K562 (cell line): ENCODE data around the gene SOX30. TPM values are rescaled to one million over a fixed set of nuclear protein-coding genes. Genes with fewer than 3 reads are reported as not detected.

Experiments
- ARID1B ChIP-seq: fragments of 450-650 bp; IDR thresholded peaks from 2 replicates; pipeline ENCODE4 v1.6.1; 2016; ENCODE audit warnings: antibody characterized with exemption, mild to moderate bottlenecking, inconsistent platforms
- CBFA2T3 ChIP-seq: fragments of 450-650 bp; IDR thresholded peaks from 2 replicates; pipeline ENCODE4 v1.6.1; 2017
- CBX1 ChIP-seq: sonication (generic); IDR thresholded peaks from 2 replicates; pipeline ENCODE4 v1.6.1; 2016; ENCODE audit warnings: antibody characterized with exemption, low read depth, mild to moderate bottlenecking
- EP400 ChIP-seq: fragments of 450-650 bp; IDR thresholded peaks from 2 replicates; pipeline ENCODE4 v1.6.1; 2017; ENCODE audit warnings: antibody characterized with exemption, mild to moderate bottlenecking, moderate library complexity
- ESRRA ChIP-seq: fragments of 450-650 bp; IDR thresholded peaks from 2 replicates; pipeline ENCODE4 v1.6.1; 2014; ENCODE audit warnings: low read depth, mild to moderate bottlenecking, moderate library complexity, borderline replicate concordance
- KDM4B ChIP-seq, 2 experiments: fragments of 450-650 bp in 1 of 2; sonication (generic) in 1 of 2; IDR thresholded peaks; 2 replicates each; pipeline ENCODE4 v1.6.1; 2016 to 2017; ENCODE audit warnings: borderline replicate concordance in 2 of 2, antibody characterized with exemption in 1 of 2, low read depth in 1 of 2, mild to moderate bottlenecking in 1 of 2
- KLF16 ChIP-seq: IDR thresholded peaks from 2 replicates; pipeline ENCODE4 v1.6.1; 2016; ENCODE audit warnings: antibody characterized with exemption
- LEF1 ChIP-seq: fragments of 450-650 bp; IDR thresholded peaks from 2 replicates; pipeline ENCODE4 v1.6.1; 2016; ENCODE audit warnings: mild to moderate bottlenecking
- PYGO2 ChIP-seq: fragments of 450-650 bp; IDR thresholded peaks from 2 replicates; pipeline ENCODE4 v1.6.1; 2016; ENCODE audit warnings: mild to moderate bottlenecking, missing genetic modification characterization, moderate library complexity, missing compliant biosample characterization
- RBM25 ChIP-seq: fragments of 200-400 bp; formaldehyde crosslinking; IDR thresholded peaks from 2 replicates; pipeline ENCODE4 v1.6.1; 2018; ENCODE audit warnings: low read length, low read depth, moderate library complexity; ENCODE audit not compliant: severe bottlenecking
- RCOR1 ChIP-seq, 2 experiments: IDR thresholded peaks; 2 replicates each; pipeline ENCODE4 v1.6.1; 2012; ENCODE audit warnings: low read depth in 2 of 2, low read length in 2 of 2, borderline replicate concordance in 1 of 2, improper control_type of control experiment in 1 of 2
- TCF3 ChIP-seq: sonication (generic); formaldehyde crosslinking; IDR thresholded peaks from 2 replicates; pipeline ENCODE4 v1.4.0; 2020; ENCODE audit warnings: mild to moderate bottlenecking, missing genetic modification reagents
- ZNF197 ChIP-seq: fragments of 200-800 bp; sonication (Bioruptor generic); IDR thresholded peaks from 2 replicates; pipeline ENCODE4 v1.6.1; 2016; ENCODE audit warnings: low read depth, missing genetic modification characterization, missing compliant biosample characterization
- ZNF274 ChIP-seq: IDR thresholded peaks from 2 replicates; pipeline ENCODE4 v1.6.1; 2011; ENCODE audit warnings: low read depth, mild to moderate bottlenecking, low read length, moderate library complexity, borderline replicate concordance
- ZNF384 ChIP-seq: IDR thresholded peaks from 2 replicates; pipeline ENCODE4 v1.6.1; 2012; ENCODE audit warnings: low read depth, low read length, improper control_type of control experiment
- polyA plus RNA-seq, 8 experiments: library from polyadenylated mRNA; depleted of rRNA in 4 of 8; stranded (reverse) in 5 of 8; unstranded in 3 of 8; fragments of >200 nt; fragmentation: Nextera tagmentation in 2 of 8; fragmentation: Illumina TruSeq in 1 of 8; extraction: Ambion mirVana in 2 of 8; extraction: Trizol in 1 of 8; gene quantifications; 2 replicates each; pipeline versions ENCODE4 v1.2.1 to v1.2.3, GENCODE V29; 2011 to 2014; ENCODE audit warnings: inconsistent platforms in 1 of 8, missing spikeins in 1 of 8
- total RNA-seq, 7 experiments: library from RNA; depleted of rRNA in 6 of 7; stranded (reverse); fragments of >200 nt in 6 of 7; fragmentation: Illumina TruSeq in 2 of 7; extraction: Trizol in 2 of 7; gene quantifications; 2 replicates each; pipeline versions ENCODE4 v1.2.1 to v1.2.3, GENCODE V29; 2011 to 2021; ENCODE audit warnings: low replicate concordance in 1 of 7
- TF ChIP-seq, protein P1 (sequence below): IDR thresholded peaks from 2 replicates; pipeline ENCODE4 v1.6.1; 2016; ENCODE audit warnings: missing genetic modification characterization, missing compliant biosample characterization
- TF ChIP-seq, protein P2 (sequence below), 2 experiments: fragments of 150-350 bp in 1 of 2; IDR thresholded peaks; 2 replicates each; pipeline ENCODE4 v1.6.1; 2012 to 2016; ENCODE audit warnings: low read depth in 2 of 2, low read length in 2 of 2, mild to moderate bottlenecking in 1 of 2, moderate library complexity in 1 of 2
- TF ChIP-seq, protein P3 (sequence below): sonication (generic); formaldehyde crosslinking; IDR thresholded peaks from 2 replicates; pipeline ENCODE4 v1.8.0; 2022; ENCODE audit warnings: mild to moderate bottlenecking, missing genetic modification reagents, borderline replicate concordance
- TF ChIP-seq, protein P4 (sequence below): fragments of 200-800 bp; sonication (Bioruptor generic); IDR thresholded peaks from 2 replicates; pipeline ENCODE4 v1.6.1; 2017; ENCODE audit warnings: missing genetic modification characterization, missing compliant biosample characterization

SOX30 gene
- total and polyA plus RNA-seq, 9 of the 15 experiments (the other 6 are each of a cell fraction or from before 2014, with no cell fraction given) = not detected

DNA sequence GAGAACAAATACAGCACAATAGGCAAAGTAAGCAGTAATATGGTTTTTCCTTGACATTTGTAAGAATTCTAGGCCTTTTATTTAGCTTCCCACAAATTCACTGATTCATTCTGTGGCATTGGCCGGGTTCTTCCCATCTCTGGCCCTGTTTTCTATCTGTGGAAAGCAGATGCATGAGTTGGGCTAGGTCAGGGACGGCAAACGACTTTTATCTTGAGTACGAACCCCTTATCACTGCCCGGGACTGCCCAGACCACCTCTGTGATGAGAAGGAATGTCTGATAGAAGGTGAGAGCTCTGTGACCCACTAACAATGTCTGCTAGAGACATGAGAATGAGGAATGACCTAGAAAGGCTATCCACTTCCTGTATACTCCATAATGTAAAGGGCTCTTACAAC, 41.2 kb downstream of the SOX30 start (continued):
- peak; percentile 25; the same call in 1 of the 2 replicates for TF ChIP-seq EP400
- peak; percentile 26 to 92; a peak in 3 of 4 replicates for TF ChIP-seq RCOR1 (IDR thresholded peaks at IDR 0.05; ENCODE audit: borderline replicate concordance in 1 of 2, low read depth in 2 of 2, low read length in 2 of 2)
- 0 out of 2 replicates have a peak, but pooled peaks have one; percentile 33 for TF ChIP-seq ZNF274
- no peak for TF ChIP-seq CBX1
- peak; percentile 98 for TF ChIP-seq CBFA2T3
- TF ChIP-seq RBM25 = no peak
- TF ChIP-seq, protein P1, sequence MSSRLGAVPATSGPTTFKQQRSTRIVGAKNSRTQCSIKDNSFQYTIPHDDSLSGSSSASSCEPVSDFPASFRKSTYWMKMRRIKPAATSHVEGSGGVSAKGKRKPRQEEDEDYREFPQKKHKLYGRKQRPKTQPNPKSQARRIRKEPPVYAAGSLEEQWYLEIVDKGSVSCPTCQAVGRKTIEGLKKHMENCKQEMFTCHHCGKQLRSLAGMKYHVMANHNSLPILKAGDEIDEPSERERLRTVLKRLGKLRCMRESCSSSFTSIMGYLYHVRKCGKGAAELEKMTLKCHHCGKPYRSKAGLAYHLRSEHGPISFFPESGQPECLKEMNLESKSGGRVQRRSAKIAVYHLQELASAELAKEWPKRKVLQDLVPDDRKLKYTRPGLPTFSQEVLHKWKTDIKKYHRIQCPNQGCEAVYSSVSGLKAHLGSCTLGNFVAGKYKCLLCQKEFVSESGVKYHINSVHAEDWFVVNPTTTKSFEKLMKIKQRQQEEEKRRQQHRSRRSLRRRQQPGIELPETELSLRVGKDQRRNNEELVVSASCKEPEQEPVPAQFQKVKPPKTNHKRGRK (tag) = no peak
- TF ChIP-seq ARID1B = peak; percentile 98
- no peak for TF ChIP-seq KDM4B (IDR thresholded peaks at IDR 0.05; ENCODE audit: borderline replicate concordance in 2 of 2, low read depth in 1 of 2)
- peak; percentile 97 for TF ChIP-seq TCF3
- 0 out of 2 replicates have a peak, but pooled peaks have one; percentile 24 for TF ChIP-seq ZNF197
- TF ChIP-seq, protein P2, sequence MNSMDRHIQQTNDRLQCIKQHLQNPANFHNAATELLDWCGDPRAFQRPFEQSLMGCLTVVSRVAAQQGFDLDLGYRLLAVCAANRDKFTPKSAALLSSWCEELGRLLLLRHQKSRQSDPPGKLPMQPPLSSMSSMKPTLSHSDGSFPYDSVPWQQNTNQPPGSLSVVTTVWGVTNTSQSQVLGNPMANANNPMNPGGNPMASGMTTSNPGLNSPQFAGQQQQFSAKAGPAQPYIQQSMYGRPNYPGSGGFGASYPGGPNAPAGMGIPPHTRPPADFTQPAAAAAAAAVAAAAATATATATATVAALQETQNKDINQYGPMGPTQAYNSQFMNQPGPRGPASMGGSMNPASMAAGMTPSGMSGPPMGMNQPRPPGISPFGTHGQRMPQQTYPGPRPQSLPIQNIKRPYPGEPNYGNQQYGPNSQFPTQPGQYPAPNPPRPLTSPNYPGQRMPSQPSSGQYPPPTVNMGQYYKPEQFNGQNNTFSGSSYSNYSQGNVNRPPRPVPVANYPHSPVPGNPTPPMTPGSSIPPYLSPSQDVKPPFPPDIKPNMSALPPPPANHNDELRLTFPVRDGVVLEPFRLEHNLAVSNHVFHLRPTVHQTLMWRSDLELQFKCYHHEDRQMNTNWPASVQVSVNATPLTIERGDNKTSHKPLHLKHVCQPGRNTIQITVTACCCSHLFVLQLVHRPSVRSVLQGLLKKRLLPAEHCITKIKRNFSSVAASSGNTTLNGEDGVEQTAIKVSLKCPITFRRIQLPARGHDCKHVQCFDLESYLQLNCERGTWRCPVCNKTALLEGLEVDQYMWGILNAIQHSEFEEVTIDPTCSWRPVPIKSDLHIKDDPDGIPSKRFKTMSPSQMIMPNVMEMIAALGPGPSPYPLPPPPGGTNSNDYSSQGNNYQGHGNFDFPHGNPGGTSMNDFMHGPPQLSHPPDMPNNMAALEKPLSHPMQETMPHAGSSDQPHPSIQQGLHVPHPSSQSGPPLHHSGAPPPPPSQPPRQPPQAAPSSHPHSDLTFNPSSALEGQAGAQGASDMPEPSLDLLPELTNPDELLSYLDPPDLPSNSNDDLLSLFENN (IDR thresholded peaks at IDR 0.05; ENCODE audit: low read depth in 2 of 2, low read length in 2 of 2) = peak; percentile 81 to 88
- TF ChIP-seq, protein P3, sequence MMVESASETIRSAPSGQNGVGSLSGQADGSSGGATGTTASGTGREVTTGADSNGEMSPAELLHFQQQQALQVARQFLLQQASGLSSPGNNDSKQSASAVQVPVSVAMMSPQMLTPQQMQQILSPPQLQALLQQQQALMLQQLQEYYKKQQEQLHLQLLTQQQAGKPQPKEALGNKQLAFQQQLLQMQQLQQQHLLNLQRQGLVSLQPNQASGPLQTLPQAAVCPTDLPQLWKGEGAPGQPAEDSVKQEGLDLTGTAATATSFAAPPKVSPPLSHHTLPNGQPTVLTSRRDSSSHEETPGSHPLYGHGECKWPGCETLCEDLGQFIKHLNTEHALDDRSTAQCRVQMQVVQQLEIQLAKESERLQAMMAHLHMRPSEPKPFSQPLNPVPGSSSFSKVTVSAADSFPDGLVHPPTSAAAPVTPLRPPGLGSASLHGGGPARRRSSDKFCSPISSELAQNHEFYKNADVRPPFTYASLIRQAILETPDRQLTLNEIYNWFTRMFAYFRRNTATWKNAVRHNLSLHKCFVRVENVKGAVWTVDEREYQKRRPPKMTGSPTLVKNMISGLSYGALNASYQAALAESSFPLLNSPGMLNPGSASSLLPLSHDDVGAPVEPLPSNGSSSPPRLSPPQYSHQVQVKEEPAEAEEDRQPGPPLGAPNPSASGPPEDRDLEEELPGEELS = no peak
- TF ChIP-seq ZNF384 = 0 out of 2 replicates have a peak, but pooled peaks have one; percentile 11
- TF ChIP-seq KLF16 = peak; percentile 89
- TF ChIP-seq, protein P4, sequence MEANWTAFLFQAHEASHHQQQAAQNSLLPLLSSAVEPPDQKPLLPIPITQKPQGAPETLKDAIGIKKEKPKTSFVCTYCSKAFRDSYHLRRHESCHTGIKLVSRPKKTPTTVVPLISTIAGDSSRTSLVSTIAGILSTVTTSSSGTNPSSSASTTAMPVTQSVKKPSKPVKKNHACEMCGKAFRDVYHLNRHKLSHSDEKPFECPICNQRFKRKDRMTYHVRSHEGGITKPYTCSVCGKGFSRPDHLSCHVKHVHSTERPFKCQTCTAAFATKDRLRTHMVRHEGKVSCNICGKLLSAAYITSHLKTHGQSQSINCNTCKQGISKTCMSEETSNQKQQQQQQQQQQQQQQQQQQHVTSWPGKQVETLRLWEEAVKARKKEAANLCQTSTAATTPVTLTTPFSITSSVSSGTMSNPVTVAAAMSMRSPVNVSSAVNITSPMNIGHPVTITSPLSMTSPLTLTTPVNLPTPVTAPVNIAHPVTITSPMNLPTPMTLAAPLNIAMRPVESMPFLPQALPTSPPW (CRISPR knock-in tag) = 0 out of 2 replicates have a peak, but pooled peaks have one; percentile 12
- peak; percentile 31; the same call in 1 of the 2 replicates for TF ChIP-seq ESRRA
- TF ChIP-seq PYGO2 (tag) = no peak
- peak; percentile 14; the same call in 1 of the 2 replicates for TF ChIP-seq LEF1
